ENCODE results near the gene RAD51B. TPM values are rescaled to one million over a fixed set of nuclear protein-coding genes. Genes with fewer than 3 reads are reported as not detected.

Gene RAD51B
- total RNA-seq, 6 experiments from 2014 or later = 2.7 to 5.8 (median 4.3) TPM

- no peak for TF ChIP-seq POLR2A (IDR thresholded peaks at IDR 0.05)
- TF ChIP-seq CTCF (IDR thresholded peaks at IDR 0.05) = no peak
- Histone ChIP-seq H3K4me3 (no peak overlapping the region), H3K9me3 (no peaks in the 10 kb centered on the region), H3K36me3 (no peaks in the 10 kb centered on the region), H3K27ac (no peak overlapping the region), H3K27me3 (no peaks in the 10 kb centered on the region), H3K4me1 (no peaks in the 10 kb centered on the region)
- DNase-seq (no peak), ATAC-seq (no peak)
- intact Hi-C loops (cut with DNase I) = no loop called here
- WGBS (ENCODE audit: insufficient coverage, low coverage, low lambda C conversion rate, missing lambda C conversion rate) = 86% methylated on average over 6 of the region's 6 CpGs
Measured at GRCh38 chr14:68499451-68499850, 679.9 kb downstream of the RAD51B start.

DNA sequence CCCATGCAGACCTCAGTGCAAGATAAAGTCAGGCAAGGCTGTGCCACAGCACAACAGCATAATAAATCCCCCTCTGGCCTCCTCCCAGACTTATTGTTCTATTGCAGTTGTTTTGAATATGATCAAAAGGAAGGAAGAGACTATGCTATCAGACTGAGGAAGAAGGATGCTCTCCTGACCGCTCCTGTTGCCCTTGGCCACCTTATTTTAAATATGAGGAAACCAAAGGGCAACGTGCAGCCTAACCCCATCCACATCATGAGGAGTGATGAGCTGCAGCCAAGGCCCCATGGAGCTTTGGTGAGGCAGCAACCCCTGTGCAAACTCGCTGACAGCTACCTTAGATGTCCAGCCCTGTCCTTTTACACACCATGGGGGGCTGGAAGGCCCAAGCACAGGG is 681.6 kb downstream of the RAD51B start:
- Histone ChIP-seq H3K27ac (no peak overlapping the region), H3K4me3 (no peak overlapping the region), H3K36me3 (no peaks in the 10 kb centered on the region), H3K27me3 (no peaks in the 10 kb centered on the region), H3K9me3 (no peaks in the 10 kb centered on the region), H3K4me1 (no peaks in the 10 kb centered on the region)
- intact Hi-C loops (cut with DNase I) = no loop called here
- ATAC-seq (peak; percentile 59 to 79 (median 70)), DNase-seq (no peak)
- WGBS (ENCODE audit: insufficient coverage, low coverage, low lambda C conversion rate, missing lambda C conversion rate) = 82% methylated on average over 3 of the region's 3 CpGs
- TF ChIP-seq CTCF (IDR thresholded peaks at IDR 0.05) = no peak
- no peak for TF ChIP-seq POLR2A (IDR thresholded peaks at IDR 0.05)

DNA sequence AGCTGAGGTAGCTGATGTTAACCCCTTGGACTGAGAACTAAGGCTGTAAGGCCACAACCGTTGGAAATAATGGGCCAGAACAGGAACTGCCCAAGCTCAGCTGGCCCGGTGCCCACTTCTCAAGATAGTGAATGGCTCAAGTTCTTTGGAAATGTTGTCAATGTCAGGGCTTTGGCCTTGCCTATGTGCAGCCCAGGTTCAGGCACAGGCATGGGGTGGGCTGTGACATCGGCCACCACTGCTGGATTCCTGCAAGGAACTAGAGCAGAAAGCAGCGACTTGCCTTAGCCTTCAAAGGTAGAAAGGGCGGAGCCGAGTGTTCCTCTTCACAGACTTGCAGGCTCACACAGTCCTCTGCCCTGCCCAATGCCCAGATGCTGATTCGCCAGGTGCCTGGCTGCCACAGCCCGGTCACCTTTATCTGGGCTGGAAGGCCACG is 682.1 kb downstream of the RAD51B start:
- TF ChIP-seq POLR2A (IDR thresholded peaks at IDR 0.05) = no peak
- TF ChIP-seq CTCF (IDR thresholded peaks at IDR 0.05) = no peak
- Histone ChIP-seq H3K9me3 (no peaks in the 10 kb centered on the region), H3K27ac (no peak overlapping the region), H3K27me3 (no peaks in the 10 kb centered on the region), H3K4me3 (no peak overlapping the region), H3K36me3 (no peaks in the 10 kb centered on the region), H3K4me1 (no peaks in the 10 kb centered on the region)
- WGBS (ENCODE audit: insufficient coverage, low coverage, low lambda C conversion rate, missing lambda C conversion rate) = 60% methylated on average over 1 of the region's 9 CpGs
- intact Hi-C loops (cut with DNase I) = no loop called here
- ATAC-seq (peak in 3 of 4 donors; percentile 39 to 51 (median 45)), DNase-seq (peak in 1 of 3 donors; percentile 53)

GRCh38 chr14:68502230-68502629 is 682.7 kb downstream of the RAD51B start:
- no peaks in the 10 kb centered on the region for H3K4me1 ChIP-seq
- ATAC-seq (no peak), DNase-seq (no peak)
- H3K9me3 ChIP-seq = no peaks in the 10 kb centered on the region
- H3K27me3 ChIP-seq = no peaks in the 10 kb centered on the region
- intact Hi-C loops (cut with DNase I) = no loop called here
- WGBS (ENCODE audit: insufficient coverage, low coverage, low lambda C conversion rate, missing lambda C conversion rate) = 83% methylated on average over 1 of the region's 8 CpGs
- H3K4me3 ChIP-seq = no peak overlapping the region
- TF ChIP-seq CTCF (IDR thresholded peaks at IDR 0.05) (no peak), POLR2A (IDR thresholded peaks at IDR 0.05) (no peak)
- H3K36me3 ChIP-seq = no peaks in the 10 kb centered on the region
- no peak overlapping the region for H3K27ac ChIP-seq
